Fibroblast of peridontal ligament (primary cell): Measurements from ENCODE around the gene ADGRB3.
"Not testable (repeated sequence)": the region's sequence is repeated elsewhere in the genome, so short reads cannot be mapped to it uniquely, and the experiment has no call there.

ENCODE experiments used
- DNase-seq: peaks from one replicate; pipeline ENCODE4 v3.0.0-alpha.2; 2010; ENCODE audit errors: extremely low read depth

The ADGRB3 gene

DNA sequence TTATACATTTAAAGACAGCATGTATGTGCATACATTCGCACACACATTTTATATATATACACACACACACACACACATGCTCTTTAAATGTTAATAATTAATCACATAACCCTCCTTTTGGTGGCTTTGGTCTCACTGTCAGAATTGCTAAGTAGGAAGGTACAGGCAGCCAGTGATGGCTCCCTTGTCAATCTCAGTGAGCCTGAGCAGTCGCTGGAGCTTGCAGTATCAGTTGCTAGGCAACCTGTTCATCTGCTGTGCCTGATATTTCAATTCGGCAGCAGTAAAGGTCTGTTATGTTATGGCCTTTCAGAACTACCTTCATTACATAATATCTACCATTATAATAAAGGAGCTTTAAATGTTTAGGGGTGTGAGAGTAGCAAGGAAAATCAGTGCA, 787.4 kb downstream of the ADGRB3 start:
- no peak for DNase-seq

DNA sequence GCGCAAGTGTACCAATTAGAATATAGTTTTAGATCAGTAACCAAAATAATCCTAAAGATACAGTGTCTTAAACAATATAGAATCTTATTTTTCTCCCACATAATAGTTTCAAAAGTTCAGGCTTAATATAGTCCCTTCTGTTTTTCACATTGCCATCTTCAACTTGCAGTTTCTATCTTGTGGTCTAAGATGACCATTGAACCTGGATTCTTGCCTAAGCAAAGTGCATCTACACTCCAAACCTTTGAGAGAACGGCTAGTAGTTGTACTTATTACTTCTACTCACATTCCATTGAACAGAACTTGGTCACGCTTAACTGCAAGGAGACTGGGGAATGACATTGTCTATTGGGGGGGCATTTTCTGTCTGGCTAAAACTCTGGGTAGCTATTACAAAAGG, 788.7 kb downstream of the ADGRB3 start:
- DNase-seq: no peak

DNA sequence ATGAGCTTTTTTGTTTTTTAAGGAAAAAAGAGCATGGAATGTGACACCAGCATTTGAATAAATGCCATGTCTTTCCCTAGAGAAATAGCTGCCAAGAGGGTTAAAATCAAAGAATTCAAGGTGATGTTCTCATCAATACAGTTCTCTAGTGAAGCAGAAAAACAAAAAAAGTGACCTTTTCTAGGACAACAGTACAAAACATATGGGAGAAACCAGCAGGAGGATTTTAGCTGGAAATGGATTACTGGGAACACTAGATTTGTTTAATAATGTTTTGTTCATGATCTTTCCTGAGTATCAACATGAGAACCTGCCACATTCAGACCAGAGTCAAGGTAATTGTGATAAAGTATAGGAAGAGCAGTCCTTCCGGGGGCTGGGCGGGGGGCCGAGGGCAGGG, 789.5 kb downstream of the ADGRB3 start:
- no peak for DNase-seq

DNA sequence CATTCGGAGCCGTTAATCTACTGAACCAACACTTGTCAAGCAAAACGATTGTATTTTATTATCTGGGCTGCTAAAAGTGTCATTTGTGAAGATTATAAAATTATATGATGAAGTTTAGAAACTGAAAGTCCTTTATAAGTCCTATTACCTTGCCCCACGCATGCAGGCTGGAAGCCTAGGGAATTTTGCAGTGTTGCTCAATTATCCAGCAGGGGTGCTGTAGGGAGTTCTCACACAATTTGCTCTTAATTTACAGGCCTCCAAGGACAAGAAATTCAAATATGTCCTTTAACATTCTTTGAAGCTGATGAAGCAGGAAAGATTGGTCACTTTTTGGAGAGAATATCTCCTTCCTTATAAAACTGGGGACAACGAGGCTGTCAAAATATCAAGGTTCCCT, 792.8 kb downstream of the ADGRB3 start:
- no peak for DNase-seq

DNA sequence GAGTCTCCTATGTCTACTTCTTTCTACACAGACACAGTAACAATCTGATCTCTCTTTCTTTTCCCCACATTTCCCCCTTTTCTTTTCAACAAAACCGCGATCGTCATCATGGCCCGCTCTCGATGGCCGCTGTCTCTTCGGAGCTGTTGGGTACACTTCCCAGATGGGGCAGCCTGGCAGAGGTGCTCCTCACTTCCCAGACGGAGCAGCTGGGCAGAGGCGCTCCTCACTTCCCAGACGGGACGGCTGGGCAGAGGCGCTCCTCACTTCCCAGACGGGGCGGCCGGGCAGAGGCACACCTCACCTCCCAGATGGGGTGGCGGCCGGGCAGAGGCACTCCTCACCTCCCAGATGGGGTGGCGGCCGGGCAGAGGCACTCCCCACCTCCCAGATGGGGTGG, 797.1 kb downstream of the ADGRB3 start:
- not testable (repeated sequence) for DNase-seq

DNA sequence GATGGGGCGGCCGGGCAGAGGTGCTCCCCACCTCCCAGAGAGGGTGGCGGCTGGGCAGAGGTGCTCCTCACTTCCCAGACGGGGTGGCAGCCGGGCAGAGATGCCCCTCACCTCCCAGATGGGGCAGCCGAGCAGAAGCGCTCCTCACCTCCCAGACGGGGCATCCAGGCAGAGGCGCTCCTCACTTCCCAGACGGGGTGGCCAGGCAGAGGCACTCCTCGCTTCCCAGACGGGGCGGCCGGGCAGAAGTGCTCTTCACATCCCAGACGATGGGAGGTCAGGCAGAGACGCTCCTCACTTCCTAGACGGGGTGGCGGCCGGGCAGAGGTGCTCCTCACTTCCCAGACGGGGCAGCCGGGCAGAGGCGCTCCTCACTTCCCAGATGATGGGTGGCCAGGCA, 798.0 kb downstream of the ADGRB3 start:
- DNase-seq: not testable (repeated sequence)

DNA sequence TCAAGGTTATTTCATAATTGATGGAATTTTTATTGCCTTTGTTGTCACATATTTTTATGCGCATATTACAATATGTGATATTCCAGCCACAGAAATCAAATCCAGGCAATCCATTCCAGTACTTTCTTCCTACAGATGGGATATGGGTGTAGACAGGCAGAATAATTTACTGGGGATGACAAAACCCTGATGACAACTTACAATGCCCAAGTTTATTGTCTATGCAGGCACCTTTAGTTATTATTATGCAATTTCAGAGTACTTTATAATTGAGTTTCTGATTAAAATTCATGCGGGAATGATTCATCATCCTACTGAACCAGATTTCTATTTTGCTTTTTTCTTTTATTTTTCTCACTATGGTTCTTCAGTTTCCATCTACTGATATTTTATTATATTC, 803.0 kb downstream of the ADGRB3 start:
- DNase-seq: no peak
